D721Med (cell line): ENCODE data around the gene NUSAP1.
"Not testable (repeated sequence)": the region's sequence is repeated elsewhere in the genome, so short reads cannot be mapped to it uniquely, and the experiment has no call there.

ENCODE experiments used
- DNase-seq: peaks from one replicate; pipeline ENCODE4 v3.0.0; 2011; ENCODE audit warnings: low spot score; ENCODE audit not compliant: insufficient read length
- FAIRE-seq: peaks from 2 replicates; lab custom pipeline; 2011; peaks lifted over from hg19 to GRCh38; lab: Jason Lieb, UNC
- CTCF ChIP-seq: IDR thresholded peaks from 2 replicates; pipeline ENCODE4 v1.5.1; 2012; ENCODE audit warnings: mild to moderate bottlenecking, control low read depth; ENCODE audit not compliant: insufficient read depth; ENCODE audit errors: missing control alignments

Gene NUSAP1

GRCh38 chr15:41288464-41288863 is 44.2 kb upstream of the NUSAP1 start:
- TF ChIP-seq CTCF = no peak
- DNase-seq = no peak
- FAIRE-seq = no peak

GRCh38 chr15:41289953-41290352 is 42.7 kb upstream of the NUSAP1 start:
- no peak for DNase-seq
- no peak for TF ChIP-seq CTCF
- FAIRE-seq = no peak

- no peak for FAIRE-seq
- no peak for TF ChIP-seq CTCF
These were observed 41.5 kb upstream of the NUSAP1 start for GRCh38 chr15:41291065-41291631.

GRCh38 chr15:41292521-41292920 is 40.2 kb upstream of the NUSAP1 start:
- no peak for FAIRE-seq
- TF ChIP-seq CTCF = no peak
- DNase-seq = no peak

More at GRCh38 chr15:41291065-41291631, 41.5 kb upstream of the NUSAP1 start:
- DNase-seq = no peak

- not testable (repeated sequence) for FAIRE-seq, DNase-seq
These were observed 31.5 kb upstream of the NUSAP1 start for GRCh38 chr15:41301139-41301538.

GRCh38 chr15:41301587-41301986 is 31.1 kb upstream of the NUSAP1 start:
- FAIRE-seq (no peak), DNase-seq (no peak)
- no peak for TF ChIP-seq CTCF

- TF ChIP-seq CTCF = no peak
- no peak for FAIRE-seq
- DNase-seq = no peak
These were observed 28.4 kb upstream of the NUSAP1 start for GRCh38 chr15:41304149-41304770.

GRCh38 chr15:41307679-41308078 is 25.0 kb upstream of the NUSAP1 start:
- no peak for FAIRE-seq
- TF ChIP-seq CTCF = no peak
- no peak for DNase-seq
